SIG-M5 (cell line): ENCODE data around the gene TIMP2.
"Not testable (repeated sequence)": the region's sequence is repeated elsewhere in the genome, so short reads cannot be mapped to it uniquely, and the experiment has no call there.

ENCODE experiments used
- DNase-seq: peaks from one replicate; lab custom pipeline; 2025; lab: John Stamatoyannopoulos, UW

The TIMP2 gene, protein sequence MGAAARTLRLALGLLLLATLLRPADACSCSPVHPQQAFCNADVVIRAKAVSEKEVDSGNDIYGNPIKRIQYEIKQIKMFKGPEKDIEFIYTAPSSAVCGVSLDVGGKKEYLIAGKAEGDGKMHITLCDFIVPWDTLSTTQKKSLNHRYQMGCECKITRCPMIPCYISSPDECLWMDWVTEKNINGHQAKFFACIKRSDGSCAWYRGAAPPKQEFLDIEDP

GRCh38 chr17:78925234-78925633 is at the start of gene TIMP2:
TIMP2 (minus strand) TSS chr17:78925387; CDS start chr17:78925088, 299 bp downstream.
- no peak for DNase-seq

GRCh38 chr17:78973792-78974520 is 48.8 kb upstream of the TIMP2 start:
- no peak for DNase-seq

- DNase-seq = no peak
Measured at GRCh38 chr17:78973196-78973595, 48.0 kb upstream of the TIMP2 start.

- no peak for DNase-seq
Measured at GRCh38 chr17:78972507-78973105, 47.4 kb upstream of the TIMP2 start.

DNA sequence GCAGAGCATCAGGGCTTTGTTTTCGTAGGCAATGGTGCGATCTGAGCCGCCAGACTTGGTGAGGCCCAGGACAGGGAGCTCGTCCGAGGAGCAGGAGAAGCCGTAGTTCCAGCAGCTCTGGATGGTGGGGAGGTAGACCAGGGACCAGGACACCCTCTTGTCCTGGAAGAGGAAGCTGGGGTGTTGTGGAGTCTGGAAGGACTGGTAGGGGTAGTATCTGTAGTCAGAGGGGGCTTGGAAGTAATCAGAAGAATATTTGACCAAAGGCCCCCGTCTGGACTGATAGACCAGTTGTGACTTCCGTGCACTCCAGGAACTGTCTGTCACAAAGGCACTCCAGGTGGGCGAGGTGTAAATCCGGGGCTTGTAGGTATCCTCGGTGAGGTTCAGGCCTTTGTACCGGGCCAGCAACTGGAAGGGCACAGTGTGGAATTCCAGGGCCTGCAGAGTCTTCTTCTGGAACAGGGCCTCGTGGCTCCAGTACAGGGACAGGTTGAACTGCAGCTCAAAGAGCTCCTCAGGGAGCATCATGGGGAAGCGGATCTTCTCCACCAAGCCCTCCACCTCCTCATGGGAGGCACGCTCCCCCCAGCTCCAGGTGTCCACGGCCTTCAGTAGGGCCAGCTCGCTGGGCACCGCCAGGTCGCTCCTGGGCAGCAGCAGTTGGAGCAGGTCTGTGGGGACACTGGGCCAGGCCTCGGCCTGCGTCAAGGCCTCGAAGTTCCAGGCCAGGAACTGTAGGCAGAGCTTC is 46.7 kb upstream of the TIMP2 start:
- DNase-seq = no peak

DNA sequence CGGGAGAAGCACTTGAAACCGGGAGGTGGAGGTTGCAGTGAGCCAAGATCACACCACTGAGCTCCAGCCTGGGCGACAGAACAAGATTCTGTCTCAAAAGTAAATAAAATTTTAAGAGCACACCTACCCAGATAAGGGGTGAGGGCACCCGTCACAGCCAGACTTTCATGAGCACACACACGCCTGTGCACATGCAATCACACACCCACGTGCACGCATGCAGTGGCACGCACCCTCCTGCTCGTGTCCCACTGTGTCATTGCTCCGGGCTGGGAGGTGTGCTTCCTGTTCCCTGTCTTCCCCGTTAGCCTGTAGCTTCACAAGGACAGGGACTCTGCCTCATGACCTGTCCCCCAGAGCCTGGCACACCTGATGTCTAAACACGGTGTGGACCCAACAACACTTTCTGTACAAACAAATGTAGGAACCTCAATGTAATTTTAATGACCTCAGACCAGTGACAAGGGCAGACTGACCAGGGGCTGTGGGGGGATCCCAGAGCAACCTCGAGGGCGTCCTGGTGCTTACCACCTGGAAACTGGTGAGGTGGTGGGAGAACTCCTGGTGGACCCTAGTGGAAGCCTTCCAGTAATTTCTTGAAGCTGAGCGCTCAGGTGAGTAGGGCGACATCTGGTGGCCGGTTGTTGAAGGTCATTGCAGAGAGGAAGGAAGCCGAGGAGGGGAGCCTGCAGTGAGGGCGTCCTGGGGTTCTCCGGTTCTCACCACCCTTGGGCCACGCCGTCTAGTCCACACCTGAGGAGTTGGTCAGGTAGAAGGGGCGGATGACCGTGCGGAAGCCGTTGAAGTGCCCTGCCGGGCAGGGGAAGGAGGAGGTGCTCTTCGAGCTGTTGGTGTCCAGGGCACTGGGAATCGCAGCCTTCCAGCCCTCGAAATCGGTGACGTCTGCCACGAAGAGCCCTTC is 45.9 kb upstream of the TIMP2 start:
- DNase-seq = peak; percentile 38

DNA sequence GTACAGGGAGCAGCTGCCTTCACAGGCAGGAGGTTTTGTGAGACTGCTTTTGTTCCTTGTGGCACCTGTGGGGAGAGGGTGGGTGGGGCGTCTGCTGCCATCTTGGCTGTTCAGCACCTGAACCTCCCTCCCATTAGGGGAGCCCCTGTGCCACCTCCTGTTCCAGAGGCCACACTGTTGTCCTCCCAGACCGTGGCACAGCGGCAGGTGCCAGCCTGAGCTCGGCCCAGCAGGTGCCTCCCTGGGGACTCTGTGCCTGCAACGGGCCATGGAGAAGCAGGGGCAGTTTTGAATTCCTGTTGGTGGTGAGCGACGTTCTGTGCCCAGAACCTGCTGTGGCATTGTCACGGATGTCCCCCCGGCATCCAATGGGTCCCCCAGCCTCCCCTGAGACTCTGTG is 44.7 kb upstream of the TIMP2 start:
- no peak for DNase-seq

- DNase-seq = no peak
Measured at GRCh38 chr17:78967782-78968362, 42.7 kb upstream of the TIMP2 start.

- DNase-seq = no peak
Measured at GRCh38 chr17:78966910-78967600, 41.9 kb upstream of the TIMP2 start.

DNA sequence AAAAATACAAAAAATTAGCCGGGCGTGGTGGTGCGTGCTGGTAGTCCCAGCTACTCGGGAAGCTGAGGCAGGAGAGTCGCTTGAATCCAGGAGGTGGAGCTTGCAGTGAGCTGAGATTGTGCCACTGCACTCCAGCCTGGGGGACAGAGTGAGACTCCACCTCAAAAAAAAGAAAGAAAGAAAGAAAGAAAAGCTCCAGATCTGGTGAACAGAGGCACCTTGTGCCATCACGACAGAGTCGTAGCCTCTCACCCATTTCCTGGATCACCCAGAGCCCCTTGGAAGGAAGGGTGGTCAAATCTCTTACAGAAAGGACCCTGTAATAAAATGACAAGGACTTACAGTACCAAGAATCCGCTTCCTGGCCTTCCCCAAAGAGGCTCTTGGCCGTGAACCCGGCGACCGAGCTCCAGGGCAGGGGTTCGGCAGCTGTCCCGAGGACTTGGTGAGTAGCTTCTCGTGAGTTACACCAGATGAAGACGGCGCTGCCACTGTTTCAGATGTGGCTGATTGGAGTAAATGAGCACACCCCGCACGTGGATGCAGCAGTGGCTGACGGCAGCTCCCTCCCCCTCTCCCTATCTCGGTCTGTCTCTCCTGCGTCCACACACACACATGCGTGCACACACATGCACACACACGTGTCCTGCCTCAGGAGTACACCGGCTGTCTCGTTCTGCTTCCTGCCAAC is 41.1 kb upstream of the TIMP2 start:
- no peak for DNase-seq

- no peak for DNase-seq
Measured at GRCh38 chr17:78965491-78965924, 40.3 kb upstream of the TIMP2 start.

GRCh38 chr17:78963378-78963777 is 38.2 kb upstream of the TIMP2 start:
- no peak for DNase-seq

- not testable (repeated sequence) for DNase-seq
Measured at GRCh38 chr17:78962984-78963348, 37.8 kb upstream of the TIMP2 start.

- no peak for DNase-seq
Measured at GRCh38 chr17:78962345-78962983, 37.3 kb upstream of the TIMP2 start.

DNA sequence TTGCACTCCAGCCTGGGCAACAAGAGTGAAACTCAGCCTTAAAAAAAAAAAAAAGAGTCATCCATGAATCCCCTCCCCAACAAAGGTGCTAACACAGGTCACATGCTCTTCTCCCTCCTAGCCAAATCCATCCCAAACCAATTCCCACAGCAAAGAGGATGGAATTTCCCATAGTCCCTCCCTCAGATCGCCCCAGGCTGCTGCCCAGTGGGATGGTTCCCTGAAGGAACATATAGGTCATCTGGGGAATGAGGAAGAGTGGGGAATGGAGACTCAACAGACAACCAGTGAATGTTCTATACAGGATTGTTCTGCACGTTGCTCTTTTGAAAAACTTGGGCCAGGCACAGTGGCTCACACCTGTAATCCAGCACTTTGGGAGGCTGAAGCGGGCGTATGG is 36.4 kb upstream of the TIMP2 start:
- no peak for DNase-seq

DNA sequence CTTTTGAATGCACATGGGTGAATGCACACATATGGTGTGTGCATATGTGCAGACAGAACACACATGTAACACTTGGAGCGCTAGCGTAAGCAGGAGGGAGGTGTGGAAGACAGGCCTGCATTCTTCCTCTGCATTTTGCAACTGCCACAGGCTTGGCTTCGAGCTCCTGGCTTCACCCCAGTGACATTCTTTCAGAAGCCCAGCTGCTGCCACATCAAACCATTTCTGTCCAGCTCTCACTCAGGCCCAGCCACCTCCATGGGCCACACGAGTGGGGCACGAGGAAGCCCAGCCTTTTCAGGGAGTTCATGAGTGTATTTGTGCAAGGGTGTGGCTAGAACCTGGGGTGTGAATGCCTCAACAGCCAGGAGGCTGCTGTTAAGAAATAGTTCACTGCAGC is 35.7 kb upstream of the TIMP2 start:
- no peak for DNase-seq

DNA sequence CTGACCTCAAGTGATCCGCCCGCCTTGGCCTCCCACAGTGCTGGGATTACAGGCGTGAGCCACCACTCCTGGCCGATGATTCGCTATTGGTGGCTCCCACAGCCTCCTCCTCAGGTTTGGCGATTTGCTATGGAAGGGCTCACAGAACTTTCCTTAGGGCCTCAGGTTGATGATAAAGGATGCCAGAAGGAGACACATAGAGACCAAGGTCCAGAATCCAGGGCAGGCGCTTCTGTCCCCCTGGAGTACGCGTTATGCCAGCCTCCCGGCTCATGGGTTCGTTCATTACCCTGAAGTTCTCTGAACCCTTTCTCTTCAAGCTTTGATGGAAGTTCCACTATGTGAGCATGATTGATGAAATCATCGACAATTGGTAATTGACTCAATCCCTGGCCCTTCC is 34.6 kb upstream of the TIMP2 start:
- DNase-seq = no peak

DNA sequence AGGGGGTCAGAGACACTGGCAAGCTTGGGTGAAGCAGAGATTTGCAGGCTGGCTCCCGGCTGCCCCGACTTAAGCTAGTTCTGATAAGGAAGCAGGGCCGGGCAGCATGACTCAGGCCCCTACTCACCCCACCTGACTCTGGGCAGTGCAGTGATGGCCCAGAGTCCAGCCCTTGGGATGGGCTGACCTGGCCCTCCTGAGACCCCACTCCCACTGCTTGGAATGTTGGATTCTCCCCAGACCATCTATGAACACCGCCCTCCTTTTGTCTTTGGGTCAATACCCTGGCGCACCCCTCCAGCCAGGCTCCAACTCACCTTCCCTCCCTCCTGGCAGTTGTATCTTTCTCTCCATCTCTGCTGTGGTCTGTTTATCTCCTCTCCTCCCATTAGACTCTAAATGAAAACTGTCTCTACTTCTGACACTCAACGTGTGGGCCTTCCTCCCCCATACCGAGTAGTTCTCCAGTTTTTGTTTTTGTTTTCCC is 33.5 kb upstream of the TIMP2 start:
- DNase-seq = no peak

GRCh38 chr17:78957128-78957527 is 31.9 kb upstream of the TIMP2 start:
- DNase-seq = no peak
